HepG2 (cell line): ENCODE data around the gene ZNF839. TPM values are rescaled to one million over a fixed set of nuclear protein-coding genes. Genes with fewer than 3 reads are reported as not detected.

Experiments
- ARNTL ChIP-seq: sonication (generic); formaldehyde crosslinking; IDR thresholded peaks from 2 replicates; pipeline ENCODE4 v1.4.0; 2020; ENCODE audit warnings: mild to moderate bottlenecking, missing genetic modification reagents
- ASH2L ChIP-seq: fragments of 300-600, 200-600 bp; sonication (generic); IDR thresholded peaks from 2 replicates; pipeline ENCODE4 v1.7.0; 2017; ENCODE audit warnings: low read depth, mild to moderate bottlenecking, moderate library complexity, mixed read lengths, low read length; ENCODE audit not compliant: insufficient read length
- CEBPG ChIP-seq: IDR thresholded peaks from 2 replicates; pipeline ENCODE4 v1.6.1; 2016
- FOXP1 ChIP-seq, 2 experiments: fragments of 450-650 bp in 1 of 2; IDR thresholded peaks; 2 replicates each; pipeline ENCODE4 v1.6.1; 2017 to 2018; ENCODE audit warnings: antibody characterized with exemption in 1 of 2
- HMG20B ChIP-seq: conservative IDR thresholded peaks from 2 replicates; pipeline ENCODE4 v1.6.1; 2016; ENCODE audit warnings: missing genetic modification reagents, missing compliant biosample characterization
- LCORL ChIP-seq, 2 experiments: fragments of 450-650 bp in 1 of 2; sonication (generic) in 1 of 2; formaldehyde crosslinking in 1 of 2; IDR thresholded peaks; 2 replicates each; pipeline versions ENCODE4 v1.5.0 to v1.6.1; 2017 to 2020; ENCODE audit warnings: antibody characterized with exemption in 1 of 2, missing genetic modification reagents in 1 of 2
- MED8 ChIP-seq: sonication (generic); formaldehyde crosslinking; IDR thresholded peaks from 2 replicates; pipeline ENCODE4 v1.8.1; 2023; ENCODE audit warnings: mild to moderate bottlenecking, missing genetic modification reagents; ENCODE audit not compliant: insufficient replicate concordance
- NCOA1 ChIP-seq: sonication (generic); formaldehyde crosslinking; IDR thresholded peaks from 2 replicates; pipeline ENCODE4 v1.9.0; 2021; ENCODE audit warnings: missing genetic modification reagents
- SAP130 ChIP-seq: IDR thresholded peaks from 2 replicates; pipeline ENCODE4 v1.6.1; 2016; ENCODE audit warnings: low read depth
- STAT6 ChIP-seq: sonication (generic); formaldehyde crosslinking; IDR thresholded peaks from 2 replicates; pipeline ENCODE4 v1.4.0; 2020; ENCODE audit warnings: missing genetic modification reagents, mild to moderate bottlenecking, borderline replicate concordance
- TEAD2 ChIP-seq: sonication (generic); formaldehyde crosslinking; IDR thresholded peaks from 2 replicates; pipeline ENCODE4 v1.9.0; 2021; ENCODE audit warnings: missing genetic modification reagents
- ZNF318 ChIP-seq: sonication (generic); formaldehyde crosslinking; IDR thresholded peaks from 2 replicates; pipeline ENCODE4 v1.4.0; 2020; ENCODE audit warnings: mild to moderate bottlenecking, missing genetic modification reagents
- ZNF350 ChIP-seq: sonication (generic); formaldehyde crosslinking; IDR thresholded peaks from 2 replicates; pipeline ENCODE4 v1.4.0; 2020; ENCODE audit warnings: mild to moderate bottlenecking, low read depth, missing genetic modification reagents, borderline replicate concordance
- ZNF784 ChIP-seq: sonication (generic); formaldehyde crosslinking; IDR thresholded peaks from 2 replicates; pipeline ENCODE4 v1.5.1; 2020; ENCODE audit warnings: missing genetic modification reagents, mild to moderate bottlenecking, borderline replicate concordance
- ZSCAN25 ChIP-seq: sonication (generic); formaldehyde crosslinking; IDR thresholded peaks from 2 replicates; pipeline ENCODE4 v1.8.0; 2022; ENCODE audit warnings: mild to moderate bottlenecking, missing genetic modification reagents
- polyA plus RNA-seq, 8 experiments: library from polyadenylated mRNA; depleted of rRNA in 3 of 8; stranded (reverse) in 7 of 8; unstranded in 1 of 8; fragments of >200 nt; fragmentation: Illumina TruSeq in 4 of 8; extraction: Trizol in 4 of 8; gene quantifications; 2 replicates each; pipeline versions ENCODE4 v1.2.1 to v1.2.3, GENCODE V29; 2011 to 2016; ENCODE audit warnings: low read depth in 4 of 8, missing spikeins in 1 of 8, mixed read lengths in 1 of 8; ENCODE audit not compliant: insufficient read depth in 1 of 8
- total RNA-seq, 5 experiments: library from RNA; depleted of rRNA; stranded (reverse); fragments of >200 nt; fragmentation: Illumina TruSeq; extraction: Trizol; gene quantifications; 2 replicates each; pipeline ENCODE4 v1.2.3, GENCODE V29; 2016; ENCODE audit warnings: low read depth in 1 of 5
- TF ChIP-seq, protein P1 (sequence below): sonication (generic); formaldehyde crosslinking; IDR thresholded peaks from 2 replicates; pipeline ENCODE4 v1.5.0; 2020; ENCODE audit warnings: missing genetic modification reagents

Gene ZNF839
- total and polyA plus RNA-seq, 2 of the 13 experiments (the other 11 are each of a cell fraction or from before 2014, with no cell fraction given): 11.1 to 12.8 TPM

DNA sequence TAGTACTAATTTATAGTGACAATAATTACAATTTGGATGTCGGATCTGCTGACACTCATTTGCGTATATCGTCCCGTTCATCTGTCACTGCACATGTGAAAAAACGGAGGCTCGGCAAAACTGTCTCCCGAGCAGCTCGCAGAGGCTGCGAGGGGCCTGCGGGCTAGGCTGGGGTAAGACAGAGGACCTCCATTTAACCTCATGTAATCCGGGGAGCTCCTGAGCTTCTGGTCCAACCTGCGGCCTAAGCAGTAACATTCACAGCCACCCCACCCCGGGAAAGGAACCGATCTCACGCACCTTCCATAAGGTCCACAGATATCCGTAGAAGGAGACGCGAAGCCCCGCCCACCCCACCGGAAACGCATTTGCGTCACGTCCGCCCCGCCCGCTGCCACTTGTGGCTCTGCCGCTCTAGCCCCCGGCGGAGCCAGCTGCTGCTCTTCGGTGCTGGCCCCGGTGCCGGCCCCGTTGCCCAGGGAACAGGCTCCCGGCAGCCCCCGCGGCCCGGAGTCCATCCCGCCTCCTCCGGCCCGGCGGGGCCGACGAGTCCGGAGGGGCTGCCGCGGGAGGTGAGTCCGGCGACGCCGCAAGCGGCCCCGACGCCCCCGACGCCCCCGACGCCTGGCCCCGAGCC, 43.1 kb downstream of the ZNF839 start, which contains the start of the genes CINP and TECPR2 (continued):
- TF ChIP-seq ZNF318: no peak
- TF ChIP-seq ZNF784 (CRISPR knock-in tag): no peak
- TF ChIP-seq HMG20B: no peak
- TF ChIP-seq MED8 (CRISPR knock-in tag): no peak
- TF ChIP-seq ASH2L: no peak
- no peak for TF ChIP-seq LCORL (IDR thresholded peaks at IDR 0.05)
- TF ChIP-seq LCORL (CRISPR knock-in tag; IDR thresholded peaks at IDR 0.05): no peak
- peak; percentile 86 for TF ChIP-seq SAP130
- TF ChIP-seq TEAD2 (CRISPR knock-in tag): no peak
- no peak for TF ChIP-seq FOXP1 (IDR thresholded peaks at IDR 0.05)
- no peak for TF ChIP-seq FOXP1 (CRISPR knock-in tag; IDR thresholded peaks at IDR 0.05)
- TF ChIP-seq NCOA1 (CRISPR knock-in tag): no peak
- TF ChIP-seq ARNTL (CRISPR knock-in tag): no peak
- TF ChIP-seq STAT6 (CRISPR knock-in tag): no peak
- TF ChIP-seq ZNF350: no peak; the same call in 1 of the 2 replicates
- TF ChIP-seq, protein P1, sequence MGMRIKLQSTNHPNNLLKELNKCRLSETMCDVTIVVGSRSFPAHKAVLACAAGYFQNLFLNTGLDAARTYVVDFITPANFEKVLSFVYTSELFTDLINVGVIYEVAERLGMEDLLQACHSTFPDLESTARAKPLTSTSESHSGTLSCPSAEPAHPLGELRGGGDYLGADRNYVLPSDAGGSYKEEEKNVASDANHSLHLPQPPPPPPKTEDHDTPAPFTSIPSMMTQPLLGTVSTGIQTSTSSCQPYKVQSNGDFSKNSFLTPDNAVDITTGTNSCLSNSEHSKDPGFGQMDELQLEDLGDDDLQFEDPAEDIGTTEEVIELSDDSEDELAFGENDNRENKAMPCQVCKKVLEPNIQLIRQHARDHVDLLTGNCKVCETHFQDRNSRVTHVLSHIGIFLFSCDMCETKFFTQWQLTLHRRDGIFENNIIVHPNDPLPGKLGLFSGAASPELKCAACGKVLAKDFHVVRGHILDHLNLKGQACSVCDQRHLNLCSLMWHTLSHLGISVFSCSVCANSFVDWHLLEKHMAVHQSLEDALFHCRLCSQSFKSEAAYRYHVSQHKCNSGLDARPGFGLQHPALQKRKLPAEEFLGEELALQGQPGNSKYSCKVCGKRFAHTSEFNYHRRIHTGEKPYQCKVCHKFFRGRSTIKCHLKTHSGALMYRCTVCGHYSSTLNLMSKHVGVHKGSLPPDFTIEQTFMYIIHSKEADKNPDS (CRISPR knock-in tag): no peak
- TF ChIP-seq CEBPG (CRISPR knock-in tag): no peak
- TF ChIP-seq ZSCAN25 (CRISPR knock-in tag): no peak
